HepG2 (cell line): Measurements from ENCODE around the gene ZNF12. TPM values are rescaled to one million over a fixed set of nuclear protein-coding genes. Genes with fewer than 3 reads are reported as not detected.

Experiments
- ATF7-NPFF ChIP-seq: sonication (generic); formaldehyde crosslinking; IDR thresholded peaks from 2 replicates; pipeline ENCODE4 v1.8.1; 2023; ENCODE audit warnings: mild to moderate bottlenecking, low read depth, missing genetic modification reagents, moderate library complexity
- E2F2 ChIP-seq: sonication (generic); formaldehyde crosslinking; IDR thresholded peaks from 2 replicates; pipeline ENCODE4 v1.4.0; 2020; ENCODE audit warnings: missing genetic modification reagents, borderline replicate concordance
- FOXO1 ChIP-seq: sonication (generic); formaldehyde crosslinking; IDR thresholded peaks from 2 replicates; pipeline ENCODE4 v1.4.0; 2020; ENCODE audit warnings: missing genetic modification reagents
- FOXP1 ChIP-seq, 2 experiments: fragments of 450-650 bp in 1 of 2; IDR thresholded peaks; 2 replicates each; pipeline ENCODE4 v1.6.1; 2017 to 2018; ENCODE audit warnings: antibody characterized with exemption in 1 of 2
- GMEB1 ChIP-seq: sonication (generic); formaldehyde crosslinking; IDR thresholded peaks from 2 replicates; pipeline ENCODE4 v1.5.1; 2020; ENCODE audit warnings: missing genetic modification reagents, mild to moderate bottlenecking, borderline replicate concordance
- HDAC1 ChIP-seq: sonication (generic); formaldehyde crosslinking; IDR thresholded peaks from 2 replicates; pipeline ENCODE4 v1.5.1; 2020; ENCODE audit warnings: mild to moderate bottlenecking, missing genetic modification reagents
- IRF1 ChIP-seq: sonication (generic); formaldehyde crosslinking; IDR thresholded peaks from 2 replicates; pipeline ENCODE4 v1.4.0; 2020; ENCODE audit warnings: low read depth, mild to moderate bottlenecking, missing genetic modification reagents
- KAT8 ChIP-seq: IDR thresholded peaks from 2 replicates; pipeline ENCODE4 v1.6.1; 2016; ENCODE audit warnings: missing genetic modification reagents, missing compliant biosample characterization
- KDM5B ChIP-seq: sonication (generic); formaldehyde crosslinking; IDR thresholded peaks from 2 replicates; pipeline ENCODE4 v1.4.0; 2020; ENCODE audit warnings: missing genetic modification reagents, mild to moderate bottlenecking, borderline replicate concordance
- MAFG ChIP-seq: sonication (generic); formaldehyde crosslinking; IDR thresholded peaks from 2 replicates; pipeline ENCODE4 v1.5.1; 2020; ENCODE audit warnings: mild to moderate bottlenecking, missing genetic modification reagents
- MLX ChIP-seq: IDR thresholded peaks from 2 replicates; pipeline ENCODE4 v1.6.1; 2016
- PCBP2 ChIP-seq: fragments of 200-400 bp; formaldehyde crosslinking; optimal IDR thresholded peaks from 2 replicates; pipeline ENCODE3; 2018; ENCODE audit warnings: low read length, low read depth; ENCODE audit not compliant: poor library complexity, severe bottlenecking
- PITX1 ChIP-seq: sonication (generic); formaldehyde crosslinking; IDR thresholded peaks from 2 replicates; pipeline ENCODE4 v1.5.1; 2020; ENCODE audit warnings: mild to moderate bottlenecking, missing genetic modification reagents
- PTBP1 ChIP-seq: fragments of 200-400 bp; formaldehyde crosslinking; IDR thresholded peaks from 2 replicates; pipeline ENCODE4 v1.6.1; 2018; ENCODE audit warnings: low read length, low read depth; ENCODE audit not compliant: poor library complexity, severe bottlenecking
- RBFOX2 ChIP-seq: fragments of 200-400 bp; formaldehyde crosslinking; IDR thresholded peaks from 2 replicates; pipeline ENCODE4 v1.6.1; 2017; ENCODE audit warnings: low read depth, mild to moderate bottlenecking, low read length
- REPIN1 ChIP-seq: sonication (generic); formaldehyde crosslinking; IDR thresholded peaks from 2 replicates; pipeline ENCODE4 v1.8.0; 2022; ENCODE audit warnings: missing genetic modification reagents, low read depth, mild to moderate bottlenecking, borderline replicate concordance
- SCMH1 ChIP-seq: sonication (generic); formaldehyde crosslinking; IDR thresholded peaks from 2 replicates; pipeline ENCODE4 v1.9.0; 2021; ENCODE audit warnings: missing genetic modification reagents, mild to moderate bottlenecking, borderline replicate concordance
- TEAD2 ChIP-seq: sonication (generic); formaldehyde crosslinking; IDR thresholded peaks from 2 replicates; pipeline ENCODE4 v1.9.0; 2021; ENCODE audit warnings: missing genetic modification reagents
- ZBTB3 ChIP-seq: sonication (generic); formaldehyde crosslinking; IDR thresholded peaks from 2 replicates; pipeline ENCODE4 v1.4.0; 2020; ENCODE audit warnings: low read depth, mild to moderate bottlenecking, moderate library complexity, missing genetic modification reagents, borderline replicate concordance
- ZFP36L2 ChIP-seq: sonication (generic); formaldehyde crosslinking; IDR thresholded peaks from 2 replicates; pipeline ENCODE4 v1.4.0; 2020; ENCODE audit warnings: missing genetic modification reagents
- ZKSCAN8 ChIP-seq: IDR thresholded peaks from 2 replicates; pipeline ENCODE4 v1.6.1; 2016; ENCODE audit warnings: borderline replicate concordance, missing genetic modification reagents, missing compliant biosample characterization
- ZNF441 ChIP-seq: sonication (generic); formaldehyde crosslinking; IDR thresholded peaks from 2 replicates; pipeline ENCODE4 v1.7.0; 2021; ENCODE audit warnings: missing genetic modification reagents, borderline replicate concordance
- ZNF546 ChIP-seq: sonication (generic); formaldehyde crosslinking; conservative IDR thresholded peaks from 2 replicates; pipeline ENCODE4 v1.8.1; 2023; ENCODE audit warnings: mild to moderate bottlenecking, missing genetic modification reagents
- ZNF747 ChIP-seq: sonication (generic); formaldehyde crosslinking; IDR thresholded peaks from 2 replicates; pipeline ENCODE4 v1.8.1; 2023; ENCODE audit warnings: missing genetic modification reagents, mild to moderate bottlenecking, borderline replicate concordance
- ZNF839 ChIP-seq: sonication (generic); formaldehyde crosslinking; IDR thresholded peaks from 2 replicates; pipeline ENCODE4 v1.4.0; 2020; ENCODE audit warnings: missing genetic modification reagents, mild to moderate bottlenecking, borderline replicate concordance
- ZSCAN21 ChIP-seq: sonication (generic); formaldehyde crosslinking; IDR thresholded peaks from 2 replicates; pipeline ENCODE4 v1.8.0; 2022; ENCODE audit warnings: mild to moderate bottlenecking, missing genetic modification reagents, moderate library complexity, borderline replicate concordance
- polyA plus RNA-seq, 8 experiments: library from polyadenylated mRNA; depleted of rRNA in 3 of 8; stranded (reverse) in 7 of 8; unstranded in 1 of 8; fragments of >200 nt; fragmentation: Illumina TruSeq in 4 of 8; extraction: Trizol in 4 of 8; gene quantifications; 2 replicates each; pipeline versions ENCODE4 v1.2.1 to v1.2.3, GENCODE V29; 2011 to 2016; ENCODE audit warnings: low read depth in 4 of 8, missing spikeins in 1 of 8, mixed read lengths in 1 of 8; ENCODE audit not compliant: insufficient read depth in 1 of 8
- total RNA-seq, 5 experiments: library from RNA; depleted of rRNA; stranded (reverse); fragments of >200 nt; fragmentation: Illumina TruSeq; extraction: Trizol; gene quantifications; 2 replicates each; pipeline ENCODE4 v1.2.3, GENCODE V29; 2016; ENCODE audit warnings: low read depth in 1 of 5

The ZNF12 gene
- total and polyA plus RNA-seq, 2 of the 13 experiments (the other 11 are each of a cell fraction or from before 2014, with no cell fraction given): 21.4 to 22.8 TPM

- no peak for TF ChIP-seq ZNF839 (CRISPR knock-in tag)
- TF ChIP-seq PITX1 (CRISPR knock-in tag): no peak
- peak; percentile 59 for TF ChIP-seq HDAC1 (CRISPR knock-in tag)
- TF ChIP-seq ZNF441 (CRISPR knock-in tag): 0 out of 2 replicates have a peak, but pooled peaks have one; percentile 46
- TF ChIP-seq SCMH1 (CRISPR knock-in tag): no peak
- no peak for TF ChIP-seq FOXP1 (IDR thresholded peaks at IDR 0.05)
- no peak for TF ChIP-seq FOXP1 (CRISPR knock-in tag; IDR thresholded peaks at IDR 0.05)
- TF ChIP-seq E2F2 (CRISPR knock-in tag): 0 out of 2 replicates have a peak, but pooled peaks have one; percentile 39
- peak; percentile 96 for TF ChIP-seq RBFOX2
- 0 out of 2 replicates have a peak, but pooled peaks have one; percentile 14 for TF ChIP-seq FOXO1
- no peak for TF ChIP-seq ZFP36L2
- no peak; the same call in 1 of the 2 replicates for TF ChIP-seq ATF7-NPFF (CRISPR knock-in tag)
- no peak for TF ChIP-seq PTBP1
- no peak; the same call in 1 of the 2 replicates for TF ChIP-seq ZBTB3 (CRISPR knock-in tag)
- TF ChIP-seq GMEB1 (CRISPR knock-in tag): peak; percentile 71
- no peak for TF ChIP-seq TEAD2
- 0 out of 2 replicates have a peak, but pooled peaks have one; percentile 15 for TF ChIP-seq MLX (CRISPR knock-in tag)
- peak; percentile 72; the same call in 1 of the 2 replicates for TF ChIP-seq ZNF546 (CRISPR knock-in tag)
- TF ChIP-seq MAFG (CRISPR knock-in tag): no peak
- TF ChIP-seq ZNF747 (CRISPR knock-in tag): no peak
- no peak for TF ChIP-seq PCBP2
- TF ChIP-seq IRF1 (CRISPR knock-in tag): no peak
- peak; percentile 93 for TF ChIP-seq KAT8 (CRISPR knock-in tag)
- no peak for TF ChIP-seq REPIN1 (CRISPR knock-in tag)
- TF ChIP-seq ZSCAN21 (CRISPR knock-in tag): 0 out of 2 replicates have a peak, but pooled peaks have one; percentile 20
- no peak; the same call in 1 of the 2 replicates for TF ChIP-seq KDM5B
- TF ChIP-seq ZKSCAN8 (CRISPR knock-in tag): no peak
Observed at GRCh38 chr7:6706666-6707407, at the start of gene ZNF12 (continued).
